Measurements from ENCODE around the gene MYEOV. TPM values are rescaled to one million over a fixed set of nuclear protein-coding genes. Genes with fewer than 3 reads are reported as not detected.

Gene MYEOV
- total and polyA plus RNA-seq, 2 of the 8 experiments (the other 6 are each of a cell fraction or from before 2014, with no cell fraction given) = 0.44 to 0.67 TPM

GRCh38 chr11:69339983-69340565, 46.1 kb downstream of the MYEOV start (continued):
- no peak for TF ChIP-seq CHD7 (IDR thresholded peaks at IDR 0.05; ENCODE audit: insufficient replicate concordance, low read length)
- TF ChIP-seq RNF2 (IDR thresholded peaks at IDR 0.05; ENCODE audit: borderline replicate concordance, low read depth, low read length, missing control alignments, poor library complexity, severe bottlenecking) = no peak
- TF ChIP-seq CTCF (IDR thresholded peaks at IDR 0.05; ENCODE audit: control extremely low read depth in 1 of 3, insufficient read depth in 1 of 3, low read depth in 1 of 3, low read length in 3 of 3) = no peak
- no peak for TF ChIP-seq SUZ12 (IDR thresholded peaks at IDR 0.05; ENCODE audit: low read length)
- TF ChIP-seq TAF1 (IDR thresholded peaks at IDR 0.05; ENCODE audit: low read depth, low read length) = no peak

Measured in H1 (cell line).